GM10266 (cell line): Measurements from ENCODE around the gene NDUFV2.
"Not testable (repeated sequence)": the region's sequence is repeated elsewhere in the genome, so short reads cannot be mapped to it uniquely, and the experiment has no call there.

ENCODE experiments used
- DNase-seq: peaks from one replicate; pipeline ENCODE4 v3.0.0; 2012; ENCODE audit errors: extremely low spot score
- TF ChIP-seq, protein P1 (sequence below): IDR thresholded peaks from 2 replicates; pipeline ENCODE4 v1.5.1; 2012; ENCODE audit warnings: mild to moderate bottlenecking, low read depth; ENCODE audit not compliant: control insufficient read depth, insufficient read depth; ENCODE audit errors: missing control alignments

Gene NDUFV2

DNA sequence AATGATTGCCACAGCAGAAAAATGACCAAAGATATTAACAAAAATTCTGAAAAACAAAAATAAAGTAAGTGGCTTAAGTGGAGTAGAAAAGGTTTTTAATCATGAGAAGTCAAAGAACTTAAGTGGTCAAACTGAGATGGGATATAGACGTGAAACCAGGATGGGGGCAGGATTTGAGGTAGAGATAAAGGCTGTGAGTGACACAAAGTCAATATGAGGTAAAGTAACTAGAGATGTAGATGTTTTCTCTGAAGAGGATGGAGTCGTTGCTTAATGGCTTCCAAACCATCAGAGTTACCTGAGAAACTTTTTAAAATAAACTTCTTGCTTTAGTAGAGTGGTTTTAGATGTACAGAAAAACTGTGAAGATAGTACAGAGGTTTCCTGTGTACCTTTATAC lies 55.3 kb downstream of the NDUFV2 start:
- no peak for DNase-seq
- TF ChIP-seq, protein P1, sequence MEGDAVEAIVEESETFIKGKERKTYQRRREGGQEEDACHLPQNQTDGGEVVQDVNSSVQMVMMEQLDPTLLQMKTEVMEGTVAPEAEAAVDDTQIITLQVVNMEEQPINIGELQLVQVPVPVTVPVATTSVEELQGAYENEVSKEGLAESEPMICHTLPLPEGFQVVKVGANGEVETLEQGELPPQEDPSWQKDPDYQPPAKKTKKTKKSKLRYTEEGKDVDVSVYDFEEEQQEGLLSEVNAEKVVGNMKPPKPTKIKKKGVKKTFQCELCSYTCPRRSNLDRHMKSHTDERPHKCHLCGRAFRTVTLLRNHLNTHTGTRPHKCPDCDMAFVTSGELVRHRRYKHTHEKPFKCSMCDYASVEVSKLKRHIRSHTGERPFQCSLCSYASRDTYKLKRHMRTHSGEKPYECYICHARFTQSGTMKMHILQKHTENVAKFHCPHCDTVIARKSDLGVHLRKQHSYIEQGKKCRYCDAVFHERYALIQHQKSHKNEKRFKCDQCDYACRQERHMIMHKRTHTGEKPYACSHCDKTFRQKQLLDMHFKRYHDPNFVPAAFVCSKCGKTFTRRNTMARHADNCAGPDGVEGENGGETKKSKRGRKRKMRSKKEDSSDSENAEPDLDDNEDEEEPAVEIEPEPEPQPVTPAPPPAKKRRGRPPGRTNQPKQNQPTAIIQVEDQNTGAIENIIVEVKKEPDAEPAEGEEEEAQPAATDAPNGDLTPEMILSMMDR: no peak

DNA sequence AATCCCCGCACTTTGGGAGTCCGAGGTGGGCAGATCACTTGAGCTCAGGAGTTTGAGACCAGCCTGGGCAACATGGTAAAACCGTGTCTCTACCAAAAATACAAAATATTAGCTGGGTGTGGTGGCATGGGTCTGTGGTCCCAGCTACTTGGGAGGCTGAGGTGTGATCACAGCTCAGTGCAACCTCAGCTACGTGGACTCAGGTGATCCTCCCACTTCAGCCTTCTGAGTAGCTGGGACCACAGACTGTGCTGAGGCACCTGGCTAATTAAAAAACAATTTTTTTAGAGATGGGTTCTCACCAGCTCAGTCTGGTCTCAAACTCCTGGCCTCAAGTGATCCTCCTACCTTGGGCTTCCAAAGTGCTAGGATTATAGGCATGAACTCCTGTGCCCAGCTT lies 57.5 kb downstream of the NDUFV2 start:
- DNase-seq: no peak
- TF ChIP-seq, protein P1: no peak

DNA sequence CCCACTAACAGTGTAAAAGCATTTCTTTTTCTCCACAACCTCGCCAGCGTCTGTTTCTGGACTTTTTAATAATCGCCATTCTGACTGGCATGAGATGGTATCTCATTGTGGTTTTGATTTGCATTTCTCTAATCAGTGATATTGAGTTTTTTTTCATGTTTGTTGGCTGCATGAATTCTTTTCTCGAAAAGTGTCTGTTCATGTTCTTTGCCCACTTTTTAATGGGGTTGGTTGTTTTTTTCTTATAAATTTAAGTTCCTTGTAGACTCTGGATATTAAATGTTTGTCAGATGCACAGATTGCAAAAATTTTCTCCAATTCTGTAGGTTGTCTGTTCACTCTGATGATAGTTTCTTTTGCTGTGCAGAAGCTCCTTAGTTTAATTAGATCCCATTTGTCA lies 60.2 kb downstream of the NDUFV2 start:
- DNase-seq: not testable (repeated sequence)

DNA sequence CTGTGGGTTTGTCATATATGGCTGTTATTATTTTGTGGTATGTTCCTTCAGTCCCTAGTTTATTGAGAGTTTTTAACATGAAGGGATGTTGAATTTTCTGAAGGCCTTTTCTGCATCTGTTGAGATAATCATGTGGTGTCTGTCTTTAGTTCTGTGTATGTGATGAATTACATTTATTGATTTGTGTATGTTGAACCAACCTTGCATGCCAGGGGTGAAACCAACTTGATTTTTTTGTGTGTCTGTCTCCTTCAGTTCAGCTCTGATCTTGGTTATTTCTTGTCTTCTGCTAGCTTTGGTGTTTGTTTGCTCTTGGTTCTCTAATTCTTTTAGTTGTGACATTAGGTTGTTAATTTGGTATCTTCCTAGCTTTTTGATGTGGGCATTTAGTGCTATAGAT lies 61.6 kb downstream of the NDUFV2 start:
- DNase-seq: not testable (repeated sequence)

DNA sequence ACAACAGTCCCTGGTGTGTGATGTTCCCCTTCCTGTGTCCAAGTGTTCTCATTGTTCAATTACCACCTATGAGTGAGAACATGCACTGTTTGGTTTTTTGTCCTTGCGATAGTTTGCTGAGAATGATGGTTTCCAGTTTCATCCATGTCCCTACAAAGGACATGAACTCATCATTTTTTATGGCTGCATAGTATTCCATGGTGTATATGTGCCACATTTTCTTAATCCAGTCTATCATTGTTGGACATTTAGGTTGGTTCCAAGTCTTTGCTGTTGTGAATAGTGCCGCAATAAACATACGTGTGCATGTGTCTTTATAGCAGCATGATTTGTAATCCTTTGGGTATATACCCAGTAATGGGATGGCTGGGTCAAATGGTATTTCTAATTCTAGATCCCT lies 63.4 kb downstream of the NDUFV2 start:
- not testable (repeated sequence) for DNase-seq

DNA sequence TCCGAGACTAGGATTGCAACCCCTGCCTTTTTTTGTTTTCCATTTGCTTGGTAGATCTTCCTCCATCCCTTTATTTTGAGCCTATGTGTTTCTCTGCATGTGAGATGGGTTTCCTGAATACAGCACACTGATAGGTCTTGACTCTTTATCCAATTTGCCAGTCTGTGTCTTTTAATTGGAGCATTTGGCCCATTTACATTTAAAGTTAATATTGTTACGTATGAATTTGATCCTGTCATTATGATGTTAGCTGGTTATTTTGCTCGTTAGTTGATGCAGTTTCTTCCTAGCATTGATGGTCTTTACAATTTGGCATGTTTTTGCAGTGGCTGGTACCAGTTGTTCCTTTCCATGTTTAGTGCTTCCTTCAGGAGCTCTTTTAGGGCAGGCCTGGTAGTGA lies 67.0 kb downstream of the NDUFV2 start:
- not testable (repeated sequence) for DNase-seq

DNA sequence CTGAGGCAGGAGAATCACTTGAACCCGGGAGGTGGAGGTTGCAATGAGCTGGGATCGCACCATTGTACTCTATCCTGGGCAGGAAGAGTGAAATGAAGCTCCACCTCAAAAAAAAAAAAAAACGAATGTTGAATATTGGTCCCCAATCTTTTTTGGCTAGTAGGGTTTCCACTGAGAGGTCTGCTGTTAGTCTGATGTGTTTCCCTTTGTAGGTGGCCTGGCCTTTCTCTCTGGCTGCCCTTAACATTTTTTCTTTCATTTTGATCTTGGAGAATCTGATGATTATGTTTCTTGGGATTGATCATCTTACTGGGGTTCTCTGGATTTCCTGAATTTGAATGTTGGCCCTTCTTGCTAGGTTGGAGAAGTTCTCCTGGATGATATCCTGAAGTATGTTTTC lies 69.4 kb downstream of the NDUFV2 start:
- not testable (repeated sequence) for DNase-seq

DNA sequence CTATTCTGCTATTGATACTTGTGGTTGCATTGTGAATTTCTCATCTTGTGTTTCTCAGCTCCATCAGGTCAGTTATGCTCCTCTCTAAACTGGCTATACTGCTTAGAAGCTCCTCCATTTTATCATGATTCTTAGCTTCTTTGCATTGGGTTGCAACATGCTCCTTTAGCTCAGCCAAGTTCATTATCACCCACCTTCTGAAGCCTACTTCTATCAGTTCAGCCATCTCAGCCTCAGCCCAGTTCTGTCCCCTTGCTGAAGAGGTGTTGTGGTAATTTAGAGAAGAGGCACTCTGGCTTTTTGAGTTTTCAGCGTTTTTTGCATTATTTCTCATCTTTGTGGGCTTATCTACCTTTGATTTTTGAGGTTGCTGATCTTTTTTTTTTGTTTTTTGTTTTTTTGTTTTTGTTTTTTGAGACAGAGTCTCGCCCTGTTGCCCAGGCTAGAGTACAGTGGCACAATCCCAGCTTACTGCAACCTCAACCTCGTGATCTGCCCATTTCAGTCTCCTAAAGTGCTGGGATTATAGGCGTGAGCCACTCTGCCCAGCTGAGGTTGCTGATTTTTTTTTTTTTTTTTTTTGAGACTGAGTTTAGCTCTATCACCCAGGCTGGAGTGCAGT lies 70.1 kb downstream of the NDUFV2 start:
- DNase-seq: no peak
- TF ChIP-seq, protein P1: no peak

DNA sequence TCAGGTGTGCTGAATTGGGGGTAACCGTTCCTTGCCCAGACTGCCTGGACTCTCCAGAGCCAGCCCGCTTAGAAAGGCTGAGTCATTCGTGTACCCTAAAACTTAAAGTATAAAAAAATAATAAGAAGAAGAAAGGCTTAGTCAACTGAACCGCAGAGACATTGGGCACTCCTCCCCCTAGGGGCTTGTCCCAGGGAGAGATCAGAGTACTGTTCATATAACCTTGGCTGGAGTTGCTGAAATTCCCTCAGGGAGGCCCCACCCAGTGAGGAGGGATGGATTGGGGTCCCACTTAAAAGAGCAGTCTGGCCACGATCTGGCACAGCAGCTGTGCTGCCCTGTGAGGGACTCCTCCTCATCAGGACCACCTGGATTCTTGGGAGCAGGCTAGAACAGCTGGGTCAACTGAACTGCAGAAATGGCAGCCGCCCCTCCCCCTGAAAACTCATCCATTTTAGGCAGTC lies 71.3 kb downstream of the NDUFV2 start:
- DNase-seq: no peak
- TF ChIP-seq, protein P1: no peak

DNA sequence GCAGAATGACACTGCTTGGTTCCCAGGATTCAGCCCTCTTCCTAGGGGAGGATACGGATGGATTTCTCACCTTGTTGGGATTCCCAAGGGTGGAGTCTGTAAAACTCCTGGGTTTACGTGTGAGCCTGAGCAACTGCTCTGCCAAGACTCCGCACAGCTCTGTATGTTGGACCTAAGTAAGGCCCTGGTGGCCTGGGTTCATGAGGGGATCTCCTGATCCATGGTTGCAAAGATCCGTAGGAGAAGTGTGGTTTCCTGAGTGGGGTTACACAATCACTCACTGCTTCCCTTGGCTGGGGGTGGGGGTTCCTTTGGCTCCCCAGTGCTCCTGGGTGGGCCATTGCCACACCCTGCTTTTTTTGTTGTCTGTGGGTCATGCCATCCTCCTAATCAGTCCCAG lies 71.8 kb downstream of the NDUFV2 start:
- no peak for DNase-seq
- TF ChIP-seq, protein P1: no peak
